K562 (cell line): ENCODE results near the gene POLE2. TPM values are rescaled to one million over a fixed set of nuclear protein-coding genes. Genes with fewer than 3 reads are reported as not detected.

Source experiments
- ATF1 ChIP-seq, 2 experiments: fragments of 450-650 bp in 1 of 2; IDR thresholded peaks; 2 replicates each; pipeline ENCODE4 v1.6.1; 2016; ENCODE audit warnings: missing compliant biosample characterization in 1 of 2, missing genetic modification characterization in 1 of 2
- CBFA2T3 ChIP-seq: fragments of 450-650 bp; IDR thresholded peaks from 2 replicates; pipeline ENCODE4 v1.6.1; 2017
- DACH1 ChIP-seq: fragments of 450-650 bp; IDR thresholded peaks from 2 replicates; pipeline ENCODE4 v1.6.1; 2018; ENCODE audit not compliant: partially characterized antibody
- MAZ ChIP-seq, 2 experiments: fragments of 450-650 bp in 1 of 2; sonication (generic) in 1 of 2; formaldehyde crosslinking; IDR thresholded peaks in 1 of 2; conservative IDR thresholded peaks in 1 of 2; 2 replicates each; pipeline versions ENCODE4 v1.4.0 to v1.5.0; 2020; ENCODE audit warnings: mild to moderate bottlenecking in 1 of 2, missing genetic modification reagents in 1 of 2
- SPI1 ChIP-seq: IDR thresholded peaks from 2 replicates; pipeline ENCODE4 v1.6.1; 2011; ENCODE audit warnings: low read depth, low read length, control low read depth, borderline replicate concordance
- STAT5A ChIP-seq: IDR thresholded peaks from 2 replicates; pipeline ENCODE4 v1.6.1; 2012; ENCODE audit warnings: low read length, inconsistent platforms, borderline replicate concordance
- ZNF143 ChIP-seq: sonication (generic); formaldehyde crosslinking; IDR thresholded peaks from 2 replicates; pipeline ENCODE4 v1.9.0; 2022; ENCODE audit warnings: mild to moderate bottlenecking, missing genetic modification reagents
- polyA plus RNA-seq, 8 experiments: library from polyadenylated mRNA; depleted of rRNA in 4 of 8; stranded (reverse) in 5 of 8; unstranded in 3 of 8; fragments of >200 nt; fragmentation: Nextera tagmentation in 2 of 8; fragmentation: Illumina TruSeq in 1 of 8; extraction: Ambion mirVana in 2 of 8; extraction: Trizol in 1 of 8; gene quantifications; 2 replicates each; pipeline versions ENCODE4 v1.2.1 to v1.2.3, GENCODE V29; 2011 to 2014; ENCODE audit warnings: inconsistent platforms in 1 of 8, missing spikeins in 1 of 8
- total RNA-seq, 7 experiments: library from RNA; depleted of rRNA in 6 of 7; stranded (reverse); fragments of >200 nt in 6 of 7; fragmentation: Illumina TruSeq in 2 of 7; extraction: Trizol in 2 of 7; gene quantifications; 2 replicates each; pipeline versions ENCODE4 v1.2.1 to v1.2.3, GENCODE V29; 2011 to 2021; ENCODE audit warnings: low replicate concordance in 1 of 7
- TF ChIP-seq, protein P1 (sequence below), 2 experiments: fragments of 450-650 bp in 1 of 2; sonication (generic) in 1 of 2; formaldehyde crosslinking in 1 of 2; IDR thresholded peaks; 2 replicates each; pipeline versions ENCODE4 v1.7.1 to v1.9.0; 2016 to 2022; ENCODE audit warnings: inconsistent platforms in 1 of 2, mild to moderate bottlenecking in 1 of 2, missing genetic modification reagents in 1 of 2
- TF ChIP-seq, protein P2 (sequence below), 2 experiments: fragments of 450-650 bp; IDR thresholded peaks; 2 replicates each; pipeline ENCODE4 v1.6.1; 2016; ENCODE audit warnings: mild to moderate bottlenecking in 2 of 2, borderline replicate concordance in 1 of 2, low read depth in 1 of 2, moderate library complexity in 1 of 2

The POLE2 gene
- total and polyA plus RNA-seq, 9 of the 15 experiments (the other 6 are each of a cell fraction or from before 2014, with no cell fraction given): 30.7 to 78.4 (median 55.4) TPM

DNA sequence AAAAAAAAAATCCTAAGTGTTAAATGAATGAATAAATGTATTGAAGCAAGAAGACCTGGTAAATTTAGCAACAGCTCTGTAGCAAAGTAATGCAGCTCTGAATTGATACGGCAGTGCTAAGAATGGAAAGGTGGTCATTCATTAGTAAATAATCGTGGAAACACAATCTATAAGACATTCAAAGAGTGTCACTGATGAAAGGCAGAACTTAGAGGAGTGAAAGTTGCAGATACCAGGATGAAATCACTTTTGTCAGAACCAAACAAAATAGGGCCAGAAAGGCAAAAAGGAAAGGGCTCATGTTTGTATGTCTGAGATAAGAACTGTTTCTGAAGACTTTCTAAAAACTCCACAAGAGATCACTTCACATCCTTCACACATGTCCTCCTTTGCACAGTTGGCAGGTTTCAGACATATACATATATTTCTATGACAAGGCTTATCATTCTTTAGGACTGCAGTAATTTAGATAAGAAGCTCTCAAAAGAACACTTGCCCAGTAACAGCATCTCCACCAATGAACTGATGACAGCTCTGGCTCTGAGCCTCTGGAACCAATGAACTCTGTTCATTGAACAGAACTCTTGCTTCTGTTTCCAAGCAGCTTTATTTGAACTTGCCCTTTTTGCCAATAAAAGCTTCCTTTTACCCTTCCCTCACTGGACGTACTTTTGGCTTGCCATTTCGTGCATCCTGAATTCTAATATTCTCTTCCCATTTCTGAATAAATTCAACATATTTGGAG is 93.5 kb downstream of the POLE2 start (continued):
- TF ChIP-seq, protein P1, sequence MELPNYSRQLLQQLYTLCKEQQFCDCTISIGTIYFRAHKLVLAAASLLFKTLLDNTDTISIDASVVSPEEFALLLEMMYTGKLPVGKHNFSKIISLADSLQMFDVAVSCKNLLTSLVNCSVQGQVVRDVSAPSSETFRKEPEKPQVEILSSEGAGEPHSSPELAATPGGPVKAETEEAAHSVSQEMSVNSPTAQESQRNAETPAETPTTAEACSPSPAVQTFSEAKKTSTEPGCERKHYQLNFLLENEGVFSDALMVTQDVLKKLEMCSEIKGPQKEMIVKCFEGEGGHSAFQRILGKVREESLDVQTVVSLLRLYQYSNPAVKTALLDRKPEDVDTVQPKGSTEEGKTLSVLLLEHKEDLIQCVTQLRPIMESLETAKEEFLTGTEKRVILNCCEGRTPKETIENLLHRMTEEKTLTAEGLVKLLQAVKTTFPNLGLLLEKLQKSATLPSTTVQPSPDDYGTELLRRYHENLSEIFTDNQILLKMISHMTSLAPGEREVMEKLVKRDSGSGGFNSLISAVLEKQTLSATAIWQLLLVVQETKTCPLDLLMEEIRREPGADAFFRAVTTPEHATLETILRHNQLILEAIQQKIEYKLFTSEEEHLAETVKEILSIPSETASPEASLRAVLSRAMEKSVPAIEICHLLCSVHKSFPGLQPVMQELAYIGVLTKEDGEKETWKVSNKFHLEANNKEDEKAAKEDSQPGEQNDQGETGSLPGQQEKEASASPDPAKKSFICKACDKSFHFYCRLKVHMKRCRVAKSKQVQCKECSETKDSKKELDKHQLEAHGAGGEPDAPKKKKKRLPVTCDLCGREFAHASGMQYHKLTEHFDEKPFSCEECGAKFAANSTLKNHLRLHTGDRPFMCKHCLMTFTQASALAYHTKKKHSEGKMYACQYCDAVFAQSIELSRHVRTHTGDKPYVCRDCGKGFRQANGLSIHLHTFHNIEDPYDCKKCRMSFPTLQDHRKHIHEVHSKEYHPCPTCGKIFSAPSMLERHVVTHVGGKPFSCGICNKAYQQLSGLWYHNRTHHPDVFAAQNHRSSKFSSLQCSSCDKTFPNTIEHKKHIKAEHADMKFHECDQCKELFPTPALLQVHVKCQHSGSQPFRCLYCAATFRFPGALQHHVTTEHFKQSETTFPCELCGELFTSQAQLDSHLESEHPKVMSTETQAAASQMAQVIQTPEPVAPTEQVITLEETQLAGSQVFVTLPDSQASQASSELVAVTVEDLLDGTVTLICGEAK (IDR thresholded peaks at IDR 0.05): peak; percentile 56; the same call in 1 of the 2 replicates
- TF ChIP-seq, protein P1 (CRISPR knock-in tag; IDR thresholded peaks at IDR 0.05): no peak
- TF ChIP-seq ZNF143 (CRISPR knock-in tag): no peak
- TF ChIP-seq ATF1 (CRISPR knock-in tag; IDR thresholded peaks at IDR 0.05): no peak
- TF ChIP-seq ATF1 (tag; IDR thresholded peaks at IDR 0.05): peak; percentile 47; the same call in 1 of the 2 replicates
- TF ChIP-seq, protein P2, sequence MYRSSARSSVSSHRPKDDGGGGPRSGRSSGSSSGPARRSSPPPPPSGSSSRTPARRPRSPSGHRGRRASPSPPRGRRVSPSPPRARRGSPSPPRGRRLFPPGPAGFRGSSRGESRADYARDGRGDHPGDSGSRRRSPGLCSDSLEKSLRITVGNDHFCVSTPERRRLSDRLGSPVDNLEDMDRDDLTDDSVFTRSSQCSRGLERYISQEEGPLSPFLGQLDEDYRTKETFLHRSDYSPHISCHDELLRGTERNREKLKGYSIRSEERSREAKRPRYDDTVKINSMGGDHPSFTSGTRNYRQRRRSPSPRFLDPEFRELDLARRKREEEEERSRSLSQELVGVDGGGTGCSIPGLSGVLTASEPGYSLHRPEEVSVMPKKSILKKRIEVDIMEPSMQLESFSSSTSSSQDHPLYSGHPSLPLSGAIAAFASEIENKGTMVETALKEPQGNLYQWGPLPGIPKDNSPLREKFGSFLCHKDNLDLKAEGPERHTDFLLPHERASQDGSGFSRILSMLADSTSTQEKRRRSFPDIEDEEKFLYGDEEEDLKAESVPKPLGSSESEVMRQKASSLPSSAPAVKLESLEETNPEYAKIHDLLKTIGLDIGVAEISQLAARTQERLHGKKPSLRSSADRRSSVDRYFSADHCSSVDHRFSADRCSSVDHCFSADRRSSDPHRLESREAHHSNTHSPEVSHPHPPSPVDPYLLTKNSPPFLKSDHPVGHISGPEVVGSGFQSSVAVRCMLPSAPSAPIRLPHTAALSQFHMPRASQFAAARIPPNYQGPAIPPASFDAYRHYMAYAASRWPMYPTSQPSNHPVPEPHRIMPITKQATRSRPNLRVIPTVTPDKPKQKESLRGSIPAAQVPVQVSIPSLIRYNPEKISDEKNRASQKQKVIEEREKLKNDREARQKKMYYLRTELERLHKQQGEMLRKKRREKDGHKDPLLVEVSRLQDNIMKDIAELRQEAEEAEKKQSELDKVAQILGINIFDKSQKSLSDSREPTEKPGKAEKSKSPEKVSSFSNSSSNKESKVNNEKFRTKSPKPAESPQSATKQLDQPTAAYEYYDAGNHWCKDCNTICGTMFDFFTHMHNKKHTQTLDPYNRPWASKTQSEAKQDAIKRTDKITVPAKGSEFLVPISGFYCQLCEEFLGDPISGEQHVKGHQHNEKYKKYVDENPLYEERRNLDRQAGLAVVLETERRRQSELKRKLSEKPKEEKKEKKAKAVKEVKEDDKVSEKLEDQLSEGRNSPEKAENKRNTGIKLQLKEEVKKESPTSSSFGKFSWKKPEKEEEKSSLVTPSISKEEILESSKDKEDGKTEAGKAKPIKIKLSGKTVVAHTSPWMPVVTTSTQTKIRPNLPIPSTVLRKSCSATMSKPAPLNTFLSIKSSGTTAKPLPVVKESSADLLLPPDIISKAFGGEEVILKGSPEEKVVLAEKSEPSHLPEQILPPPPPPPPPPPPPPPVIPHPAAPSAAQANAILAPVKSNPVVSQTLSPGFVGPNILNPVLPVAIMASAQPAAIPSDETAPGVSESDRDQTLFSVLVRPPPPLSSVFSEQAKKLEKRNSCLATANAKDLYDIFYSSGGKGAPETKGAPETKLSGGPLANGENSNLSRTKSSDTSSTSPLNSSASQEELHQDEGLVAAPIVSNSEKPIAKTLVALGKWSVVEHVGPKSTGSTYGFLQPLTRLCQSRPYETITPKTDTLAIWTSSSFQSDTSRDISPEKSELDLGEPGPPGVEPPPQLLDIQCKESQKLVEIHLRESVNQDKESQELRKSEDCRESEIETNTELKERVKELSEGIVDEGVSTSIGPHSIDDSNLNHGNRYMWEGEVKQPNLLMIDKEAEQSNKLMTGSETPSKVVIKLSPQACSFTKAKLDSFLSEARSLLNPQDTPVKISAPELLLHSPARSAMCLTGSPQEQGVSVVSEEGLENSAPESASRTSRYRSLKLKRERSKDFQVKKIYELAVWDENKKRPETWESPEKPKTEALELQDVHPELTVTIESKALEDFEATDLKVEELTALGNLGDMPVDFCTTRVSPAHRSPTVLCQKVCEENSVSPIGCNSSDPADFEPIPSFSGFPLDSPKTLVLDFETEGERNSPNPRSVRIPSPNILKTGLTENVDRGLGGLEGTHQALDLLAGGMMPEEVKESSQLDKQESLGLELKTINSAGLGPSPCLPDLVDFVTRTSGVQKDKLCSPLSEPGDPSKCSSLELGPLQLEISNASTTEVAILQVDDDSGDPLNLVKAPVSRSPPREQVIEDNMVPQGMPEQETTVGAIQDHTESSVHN (IDR thresholded peaks at IDR 0.05; ENCODE audit: borderline replicate concordance in 1 of 2, low read depth in 1 of 2): no peak
- TF ChIP-seq DACH1: peak; percentile 5
- TF ChIP-seq CBFA2T3: peak; percentile 89
- TF ChIP-seq MAZ (CRISPR knock-in tag; conservative IDR thresholded peaks at IDR 0.05 in 1 of 2, IDR thresholded peaks at IDR 0.05 in 1 of 2): no peak
- TF ChIP-seq SPI1: no peak
- peak; percentile 34 for TF ChIP-seq STAT5A
